ENCODE data around the gene GYS1. TPM values are rescaled to one million over a fixed set of nuclear protein-coding genes. Genes with fewer than 3 reads are reported as not detected.
A peak's percentile ranks its signal among the peaks of the same experiment; 100 is the strongest.
"Not testable (repeated sequence)": the region's sequence is repeated elsewhere in the genome, so short reads cannot be mapped to it uniquely, and the experiment has no call there.

Gene GYS1
- polyA plus RNA-seq, 1 experiment = 19.5 TPM

- DNase-seq (ENCODE audit: low read depth, low spot score); CTCF ChIA-PET; H3K4me3 ChIP-seq (ENCODE audit: low read depth, low read length); H3K9me3 ChIP-seq (ENCODE audit: control insufficient read depth, insufficient read depth, low read length); H3K27me3 ChIP-seq (ENCODE audit: control insufficient read depth, insufficient read depth, low read length); H3K27ac ChIP-seq (ENCODE audit: low read depth, low read length); POLR2A ChIA-PET: not testable (repeated sequence)
- TF ChIP-seq CTCF (IDR thresholded peaks at IDR 0.05; ENCODE audit: low read depth, low read length) = peak; percentile 49
These were observed 43.7 kb upstream of the GYS1 start, which contains the start of gene CGB1 for GRCh38 chr19:49036815-49037214. Gene CGB1 (minus strand): TSS chr19:49036895. CDS start chr19:49036711, 184 bp downstream.

GRCh38 chr19:49031642-49032301 is 38.7 kb upstream of the GYS1 start, which contains the start of gene CGB2:
Gene CGB2 (plus strand): TSS chr19:49031890. CDS start chr19:49032096, 206 bp downstream.
- H3K9me3 ChIP-seq (ENCODE audit: control insufficient read depth, insufficient read depth, low read length); DNase-seq (ENCODE audit: low read depth, low spot score); H3K4me3 ChIP-seq (ENCODE audit: low read depth, low read length); POLR2A ChIA-PET; CTCF ChIA-PET; H3K27me3 ChIP-seq (ENCODE audit: control insufficient read depth, insufficient read depth, low read length); H3K27ac ChIP-seq (ENCODE audit: low read depth, low read length): not testable (repeated sequence)
- TF ChIP-seq CTCF (IDR thresholded peaks at IDR 0.05; ENCODE audit: low read depth, low read length) = peak; percentile 30; the same call in 1 of the 2 replicates

- H3K4me3 ChIP-seq (ENCODE audit: low read depth, low read length); H3K9me3 ChIP-seq (ENCODE audit: control insufficient read depth, insufficient read depth, low read length); H3K27me3 ChIP-seq (ENCODE audit: control insufficient read depth, insufficient read depth, low read length); H3K27ac ChIP-seq (ENCODE audit: low read depth, low read length); POLR2A ChIA-PET; DNase-seq (ENCODE audit: low read depth, low spot score): not testable (repeated sequence)
- CTCF ChIA-PET = interaction anchor here (1.1 kb wide), 1 partner anchor 37 kb away, joined by 3 read pairs; the partner anchor contains the start of gene RUVBL2
These were observed 37.2 kb upstream of the GYS1 start for GRCh38 chr19:49030323-49030722.

GRCh38 chr19:49029749-49030148 is 36.6 kb upstream of the GYS1 start:
- H3K27ac ChIP-seq (ENCODE audit: low read depth, low read length); H3K9me3 ChIP-seq (ENCODE audit: control insufficient read depth, insufficient read depth, low read length); H3K4me3 ChIP-seq (ENCODE audit: low read depth, low read length); DNase-seq (ENCODE audit: low read depth, low spot score); H3K27me3 ChIP-seq (ENCODE audit: control insufficient read depth, insufficient read depth, low read length); POLR2A ChIA-PET: not testable (repeated sequence)
- CTCF ChIA-PET = interaction anchor here (1.1 kb wide), 1 partner anchor 36 kb away, joined by 3 read pairs; the partner anchor contains the start of gene RUVBL2

- DNase-seq (ENCODE audit: low read depth, low spot score); POLR2A ChIA-PET; H3K27me3 ChIP-seq (ENCODE audit: control insufficient read depth, insufficient read depth, low read length); H3K4me3 ChIP-seq (ENCODE audit: low read depth, low read length); H3K27ac ChIP-seq (ENCODE audit: low read depth, low read length); CTCF ChIA-PET; H3K9me3 ChIP-seq (ENCODE audit: control insufficient read depth, insufficient read depth, low read length): not testable (repeated sequence)
These were observed 35.6 kb upstream of the GYS1 start for GRCh38 chr19:49028686-49029085.

GRCh38 chr19:49025599-49025998 is 32.5 kb upstream of the GYS1 start:
- H3K4me3 ChIP-seq (ENCODE audit: low read depth, low read length); POLR2A ChIA-PET; H3K27ac ChIP-seq (ENCODE audit: low read depth, low read length); H3K9me3 ChIP-seq (ENCODE audit: control insufficient read depth, insufficient read depth, low read length); H3K27me3 ChIP-seq (ENCODE audit: control insufficient read depth, insufficient read depth, low read length); CTCF ChIA-PET; DNase-seq (ENCODE audit: low read depth, low spot score): not testable (repeated sequence)

GRCh38 chr19:49025088-49025487 is 32.0 kb upstream of the GYS1 start:
- CTCF ChIA-PET; H3K27ac ChIP-seq (ENCODE audit: low read depth, low read length); POLR2A ChIA-PET: not testable (repeated sequence)

GRCh38 chr19:49024233-49024632 is 31.1 kb upstream of the GYS1 start, which contains the start of gene CGB3:
Gene CGB3 (minus strand): TSS chr19:49024333. CDS start chr19:49023971, 362 bp downstream.
- CTCF ChIA-PET; H3K27ac ChIP-seq (ENCODE audit: low read depth, low read length); DNase-seq (ENCODE audit: low read depth, low spot score); POLR2A ChIA-PET; H3K9me3 ChIP-seq (ENCODE audit: control insufficient read depth, insufficient read depth, low read length); H3K27me3 ChIP-seq (ENCODE audit: control insufficient read depth, insufficient read depth, low read length); H3K4me3 ChIP-seq (ENCODE audit: low read depth, low read length): not testable (repeated sequence)

More at GRCh38 chr19:49025088-49025487, 32.0 kb upstream of the GYS1 start:
- not testable (repeated sequence) for H3K9me3 ChIP-seq (ENCODE audit: control insufficient read depth, insufficient read depth, low read length); H3K27me3 ChIP-seq (ENCODE audit: control insufficient read depth, insufficient read depth, low read length); H3K4me3 ChIP-seq (ENCODE audit: low read depth, low read length); DNase-seq (ENCODE audit: low read depth, low spot score)

Measured in AG04450 (cell line).